C4-2B (cell line): ENCODE results near the gene RIGI.

Source experiments
- CTCF ChIP-seq: fragments of 450-650 bp; conservative IDR thresholded peaks from 2 replicates; pipeline ENCODE4 v1.5.1; 2017; ENCODE audit warnings: mild to moderate bottlenecking
- ZFX ChIP-seq: fragments of 450-650 bp; IDR thresholded peaks from 2 replicates; pipeline ENCODE4 v1.6.1; 2017

DNA sequence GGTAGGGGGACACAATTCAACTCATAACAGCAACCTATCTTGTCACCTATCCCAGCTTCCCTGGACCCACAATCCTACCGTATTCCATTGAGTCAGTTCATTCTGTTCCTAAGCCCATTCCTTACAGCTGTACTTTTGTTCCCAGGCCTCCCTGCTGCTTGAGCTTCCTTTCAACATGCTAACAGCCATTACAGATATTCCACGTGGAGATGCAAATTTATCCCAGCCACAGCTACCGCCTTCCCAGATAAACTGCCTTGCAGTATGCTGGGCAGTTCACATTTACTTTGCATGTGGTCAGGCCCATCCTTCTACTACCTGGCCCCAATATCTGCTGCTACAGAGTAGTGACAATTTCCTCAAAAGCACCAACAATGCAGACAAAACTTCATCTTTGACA, 23.0 kb downstream of the RIGI start:
- TF ChIP-seq CTCF (no peak), ZFX (no peak)
